GM08714 (cell line): Measurements from ENCODE around the gene DOC2B.
"Not testable (repeated sequence)": the region's sequence is repeated elsewhere in the genome, so short reads cannot be mapped to it uniquely, and the experiment has no call there.

Source experiments
- H3K4me3 ChIP-seq: fragments of 200-500 bp; sonication (Bioruptor generic); 2 replicates; pipeline ENCODE4 v1.5.1; 2014; ENCODE audit warnings: mild to moderate bottlenecking, low read length, inconsistent platforms
- ZNF274 ChIP-seq: IDR thresholded peaks from 2 replicates; pipeline ENCODE4 v1.6.1; 2012; ENCODE audit warnings: mild to moderate bottlenecking, low read depth, low read length

DOC2B gene

DNA sequence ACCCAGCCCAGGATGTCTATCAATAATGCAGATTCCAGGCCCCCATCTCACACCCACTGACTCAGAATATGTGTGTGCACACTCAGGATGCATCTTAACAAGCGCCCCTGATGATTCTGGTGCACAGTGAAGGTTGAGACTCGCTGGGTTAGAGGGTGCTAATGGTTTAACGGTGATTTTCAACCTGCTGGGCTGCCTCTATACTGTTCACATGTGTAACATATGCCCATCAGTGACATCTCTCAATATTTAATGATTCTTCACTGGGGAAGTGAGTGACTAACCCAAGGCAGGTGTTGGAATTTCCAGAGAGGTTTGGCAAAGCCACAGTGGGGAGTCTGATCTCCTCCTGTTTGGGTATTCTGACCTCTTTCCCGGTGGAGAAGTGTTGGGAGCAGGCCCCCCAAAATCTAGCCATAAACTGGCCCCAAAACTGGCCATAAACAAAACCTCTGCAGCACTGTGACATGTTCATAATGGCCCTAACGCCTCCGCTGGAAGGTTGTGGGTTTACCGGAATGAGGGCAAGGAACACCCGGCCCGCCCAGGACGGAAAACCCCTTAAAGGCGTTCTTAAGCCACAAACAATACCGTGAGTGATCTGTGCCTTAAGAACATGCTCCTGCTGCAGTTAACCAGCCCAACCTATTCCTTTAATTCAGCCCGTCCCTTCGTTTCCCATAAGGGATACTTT, 4.1 kb upstream of the DOC2B start:
- no peak for TF ChIP-seq ZNF274
- no peak overlapping the region for H3K4me3 ChIP-seq

- no peak for TF ChIP-seq ZNF274
- H3K4me3 ChIP-seq = no peak overlapping the region
Observed at GRCh38 chr17:183021-183420, 1.6 kb upstream of the DOC2B start.

GRCh38 chr17:182050-182751, 751 bp upstream of the DOC2B start:
- no peak overlapping the region for H3K4me3 ChIP-seq
- TF ChIP-seq ZNF274 = no peak

DNA sequence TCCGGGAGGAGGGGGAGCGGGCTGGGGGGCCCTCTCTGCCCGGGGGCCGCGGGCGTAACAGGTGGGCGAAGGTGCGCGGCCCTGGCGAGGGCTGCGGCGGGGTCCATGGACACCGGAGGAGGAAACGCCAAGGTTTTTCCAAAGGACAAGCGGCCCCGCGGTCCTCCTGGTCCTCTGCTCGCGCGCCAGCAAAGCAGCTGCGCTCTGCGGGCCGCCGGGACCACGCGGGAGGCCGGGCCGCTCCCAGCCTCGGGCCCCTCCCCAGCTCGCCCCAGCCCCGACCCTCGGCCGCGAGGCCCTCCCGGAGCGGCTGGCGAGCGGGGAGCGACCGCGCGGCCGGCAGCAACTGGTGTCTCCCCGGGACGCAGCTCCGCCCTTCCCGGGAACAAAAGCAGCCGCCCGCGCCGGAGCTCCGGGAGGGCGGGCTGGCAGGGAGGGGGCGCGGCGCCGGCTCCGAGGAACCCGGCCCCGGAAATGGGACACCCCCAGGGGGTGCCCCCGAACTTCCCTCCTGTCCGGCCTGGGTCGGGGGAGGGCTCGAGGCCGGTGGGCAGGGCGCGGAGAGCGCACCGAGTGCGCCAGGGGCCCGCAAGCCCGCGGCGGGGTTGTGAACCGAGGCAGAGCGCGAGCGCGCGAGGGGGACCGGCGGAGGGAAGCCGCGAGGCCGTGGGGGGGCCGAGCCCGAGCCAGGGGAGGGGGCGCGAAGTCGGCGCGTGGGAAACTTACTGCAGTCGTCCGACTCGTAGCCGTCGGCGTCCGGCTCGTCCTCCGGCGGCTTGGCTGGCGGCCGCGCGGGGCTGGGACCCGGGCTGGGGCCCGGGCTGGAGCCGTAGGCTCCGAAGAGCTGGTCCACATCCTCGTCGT, 837 bp downstream of the DOC2B start:
- TF ChIP-seq ZNF274 = no peak
- H3K4me3 ChIP-seq = no peak overlapping the region

DNA sequence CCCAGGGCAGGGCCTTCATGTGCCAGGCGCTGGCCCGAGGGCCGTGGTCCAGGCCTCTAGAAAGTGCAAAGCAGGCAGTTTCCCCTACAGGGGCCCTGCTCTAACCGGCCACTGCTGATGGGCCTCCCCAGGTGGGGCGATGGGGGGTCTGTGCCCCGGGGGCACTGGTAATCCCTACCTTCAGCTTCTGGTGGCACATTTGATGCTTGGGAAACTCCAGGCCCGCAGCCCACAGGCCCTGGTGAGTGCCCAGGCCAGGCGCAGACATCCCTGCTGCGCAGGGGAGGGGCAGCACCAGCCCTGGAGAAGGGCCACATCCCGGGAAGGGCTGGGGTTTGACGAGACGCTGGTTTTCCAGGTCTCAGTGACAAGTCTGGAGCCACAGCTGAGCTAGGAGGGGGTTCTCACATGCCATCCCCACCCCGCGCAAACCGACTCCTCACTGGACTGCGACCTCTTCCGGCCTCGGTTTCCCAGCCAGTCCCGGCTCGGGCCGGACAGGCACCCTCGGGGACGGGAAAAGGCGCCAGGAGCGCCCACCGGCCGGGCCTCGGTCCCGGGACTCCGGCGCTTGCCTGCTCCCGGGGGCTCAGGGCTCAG, 1.6 kb downstream of the DOC2B start:
- H3K4me3 ChIP-seq = no peak overlapping the region

DNA sequence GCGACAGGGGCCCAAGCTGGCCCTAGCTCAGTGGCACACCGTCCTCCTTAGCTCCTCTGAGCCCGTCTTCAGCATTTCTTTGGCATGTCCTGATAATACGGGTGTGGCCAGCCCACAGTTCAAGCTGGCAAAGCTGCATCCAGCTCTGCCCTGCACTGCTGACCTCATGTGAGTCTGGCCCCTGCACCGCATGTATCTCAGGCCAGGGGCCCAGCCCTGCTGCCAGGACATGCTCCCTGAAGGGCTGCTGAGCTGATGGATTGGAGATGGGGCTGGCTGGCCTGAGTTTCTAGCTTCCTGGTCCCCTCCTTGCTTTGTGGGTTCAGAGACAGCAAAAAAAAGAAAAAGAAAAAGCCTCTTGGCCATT, 2.4 kb downstream of the DOC2B start:
- no peak for TF ChIP-seq ZNF274
- no peak overlapping the region for H3K4me3 ChIP-seq

More for the DNA sequence above, 1.6 kb downstream of the DOC2B start:
- no peak for TF ChIP-seq ZNF274

DNA sequence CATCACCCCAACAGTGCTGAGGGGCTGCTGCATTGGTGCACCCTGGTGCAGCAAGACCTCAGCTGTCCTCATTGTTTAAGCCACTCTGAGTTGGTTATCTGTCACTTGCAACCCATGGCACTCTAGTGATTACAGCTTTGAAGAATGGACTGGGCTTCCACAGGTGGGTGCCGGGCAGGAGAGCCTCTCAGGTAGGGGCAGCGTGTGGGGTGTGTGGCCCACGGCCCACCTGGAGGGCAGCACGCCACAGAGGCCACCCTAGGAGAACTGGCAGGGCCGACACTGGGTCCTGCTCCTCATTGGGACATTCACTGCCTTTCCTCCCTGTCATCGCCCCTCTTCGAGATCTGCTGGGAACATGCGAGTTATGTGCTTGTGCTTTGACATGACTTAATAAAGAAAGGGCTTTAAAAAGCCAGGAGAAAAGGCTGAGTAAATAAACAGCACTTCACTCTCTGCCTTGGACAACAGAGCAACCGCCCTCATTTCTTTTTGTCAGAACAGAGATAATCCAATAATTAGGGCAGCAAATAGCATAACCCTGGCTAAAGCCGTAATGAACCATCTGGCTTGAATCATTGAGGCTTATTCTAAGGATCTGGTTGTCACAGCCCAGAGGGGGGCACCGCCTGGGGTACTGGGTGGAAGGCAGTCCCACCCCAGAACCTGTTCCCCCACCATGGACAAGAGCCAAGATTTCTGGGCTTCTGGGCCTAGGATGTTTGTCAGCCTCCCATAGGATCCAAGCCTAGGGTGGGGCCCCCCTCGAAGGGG, 3.0 kb downstream of the DOC2B start:
- no peak overlapping the region for H3K4me3 ChIP-seq
- no peak for TF ChIP-seq ZNF274

DNA sequence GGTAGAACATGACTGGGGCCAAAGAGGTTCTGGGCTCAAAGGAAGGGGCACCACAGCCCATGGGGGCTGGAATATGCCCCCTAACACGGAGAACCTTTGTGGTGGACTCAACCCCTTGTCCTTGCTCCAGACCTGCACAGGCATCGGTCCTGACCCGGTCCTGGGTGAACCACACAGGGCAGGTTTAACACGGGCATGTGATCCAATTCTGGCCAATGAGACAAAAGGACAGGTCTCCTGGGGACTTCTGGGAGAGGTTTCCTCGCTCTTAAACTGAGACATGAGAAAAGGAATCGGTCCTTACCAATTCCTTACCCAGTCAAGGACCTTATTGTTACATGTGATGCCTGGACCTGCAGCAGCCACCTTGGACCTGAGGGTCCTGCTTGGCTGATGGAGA, 3.7 kb downstream of the DOC2B start:
- no peak for TF ChIP-seq ZNF274
- H3K4me3 ChIP-seq = no peak overlapping the region

GRCh38 chr17:177155-177554, 4.3 kb downstream of the DOC2B start:
- H3K4me3 ChIP-seq = no peak overlapping the region

GRCh38 chr17:173166-173911, 8.1 kb downstream of the DOC2B start:
- TF ChIP-seq ZNF274 = no peak
- H3K4me3 ChIP-seq = no peak overlapping the region

More at GRCh38 chr17:177155-177554, 4.3 kb downstream of the DOC2B start:
- TF ChIP-seq ZNF274 = no peak

GRCh38 chr17:172401-172800, 9.0 kb downstream of the DOC2B start:
- no peak overlapping the region for H3K4me3 ChIP-seq
- no peak for TF ChIP-seq ZNF274

DNA sequence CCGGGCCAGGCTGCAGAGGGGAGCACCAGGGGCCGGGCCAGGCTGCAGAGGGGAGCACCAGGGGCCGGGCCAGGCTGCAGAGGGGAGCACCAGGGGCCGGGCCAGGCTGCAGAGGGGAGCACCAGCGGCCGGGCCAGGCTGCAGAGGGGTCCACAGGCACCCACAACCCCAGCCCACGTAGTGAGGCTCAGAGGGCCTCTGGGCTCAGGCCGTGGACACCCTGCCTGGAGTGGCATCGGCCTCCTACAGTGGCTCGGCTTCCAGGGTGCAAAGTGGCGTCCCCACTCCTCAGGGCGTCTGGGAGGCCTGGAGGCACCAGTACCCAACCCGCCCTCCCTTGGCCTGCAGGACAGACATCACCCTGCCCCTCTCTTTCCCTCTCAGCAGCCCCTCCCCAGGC, 9.6 kb downstream of the DOC2B start:
- TF ChIP-seq ZNF274 = no peak

GRCh38 chr17:170130-170670, 11.2 kb downstream of the DOC2B start:
- no peak for TF ChIP-seq ZNF274
- H3K4me3 ChIP-seq = no peak overlapping the region

More for the DNA sequence above, 9.6 kb downstream of the DOC2B start:
- H3K4me3 ChIP-seq = no peak overlapping the region

GRCh38 chr17:168614-169013, 12.8 kb downstream of the DOC2B start:
- H3K4me3 ChIP-seq = not testable (repeated sequence)
